Neural progenitor cell (in vitro differentiated cells): Measurements from ENCODE around the gene GADL1.

Experiments
- CTCF ChIP-seq: fragments of 200-600 bp; sonication (generic); IDR thresholded peaks from 2 replicates; pipeline ENCODE4 v1.5.1; 2017; ENCODE audit warnings: antibody characterized with exemption, mild to moderate bottlenecking
- EZH2phosphoT487 ChIP-seq: fragments of 200-600 bp; sonication (generic); IDR thresholded peaks from 2 replicates; pipeline ENCODE4 v1.6.1; 2017; ENCODE audit warnings: antibody characterized with exemption

- TF ChIP-seq CTCF (no peak), EZH2phosphoT487 (no peak)
These were observed 20.2 kb upstream of the GADL1 start for GRCh38 chr3:30914696-30915095.
